ENCODE results near the gene KCNK13.

DNA sequence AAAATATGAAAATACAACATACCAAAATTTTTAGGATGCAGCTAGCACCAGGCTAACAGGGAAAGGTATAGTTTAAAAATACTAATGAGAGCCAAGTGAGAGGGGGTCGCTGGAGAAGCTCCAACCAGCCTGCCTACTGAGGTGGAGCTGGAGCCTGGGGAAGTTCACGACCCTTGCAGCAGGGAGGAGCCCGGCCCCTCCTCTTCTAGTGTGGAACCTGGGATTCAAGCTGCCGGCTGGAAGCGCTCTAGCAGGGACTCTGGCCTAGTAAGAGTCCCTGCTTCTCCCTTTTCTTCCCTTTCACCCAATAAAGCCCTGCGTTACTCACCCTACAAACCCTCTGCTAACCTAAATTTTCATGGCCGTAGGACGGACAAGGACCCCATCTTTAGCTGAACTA, 5.0 kb upstream of the KCNK13 start:
- TF ChIP-seq, protein P1, sequence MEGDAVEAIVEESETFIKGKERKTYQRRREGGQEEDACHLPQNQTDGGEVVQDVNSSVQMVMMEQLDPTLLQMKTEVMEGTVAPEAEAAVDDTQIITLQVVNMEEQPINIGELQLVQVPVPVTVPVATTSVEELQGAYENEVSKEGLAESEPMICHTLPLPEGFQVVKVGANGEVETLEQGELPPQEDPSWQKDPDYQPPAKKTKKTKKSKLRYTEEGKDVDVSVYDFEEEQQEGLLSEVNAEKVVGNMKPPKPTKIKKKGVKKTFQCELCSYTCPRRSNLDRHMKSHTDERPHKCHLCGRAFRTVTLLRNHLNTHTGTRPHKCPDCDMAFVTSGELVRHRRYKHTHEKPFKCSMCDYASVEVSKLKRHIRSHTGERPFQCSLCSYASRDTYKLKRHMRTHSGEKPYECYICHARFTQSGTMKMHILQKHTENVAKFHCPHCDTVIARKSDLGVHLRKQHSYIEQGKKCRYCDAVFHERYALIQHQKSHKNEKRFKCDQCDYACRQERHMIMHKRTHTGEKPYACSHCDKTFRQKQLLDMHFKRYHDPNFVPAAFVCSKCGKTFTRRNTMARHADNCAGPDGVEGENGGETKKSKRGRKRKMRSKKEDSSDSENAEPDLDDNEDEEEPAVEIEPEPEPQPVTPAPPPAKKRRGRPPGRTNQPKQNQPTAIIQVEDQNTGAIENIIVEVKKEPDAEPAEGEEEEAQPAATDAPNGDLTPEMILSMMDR (IDR thresholded peaks at IDR 0.05): no peak
- no peak for TF ChIP-seq POLR2A (IDR thresholded peaks at IDR 0.05)
